GM19467 (cell line): Measurements from ENCODE around the gene HDGFL3.
"Not testable (repeated sequence)": the region's sequence is repeated elsewhere in the genome, so short reads cannot be mapped to it uniquely, and the experiment has no call there.

Source experiments
- ATAC-seq: cut with Tn5 transposase; IDR thresholded peaks from one replicate; pipeline ENCODE4 v1.9.1; 2021; ENCODE audit warnings: mild to moderate bottlenecking, moderate library complexity; ENCODE audit not compliant: unreplicated experiment

HDGFL3 gene

GRCh38 chr15:83194528-83194927 lies 13.1 kb downstream of the HDGFL3 start:
- no peak for ATAC-seq

GRCh38 chr15:83193721-83194120 lies 13.9 kb downstream of the HDGFL3 start:
- ATAC-seq, result no peak

GRCh38 chr15:83192742-83193141 lies 14.9 kb downstream of the HDGFL3 start:
- no peak for ATAC-seq

DNA sequence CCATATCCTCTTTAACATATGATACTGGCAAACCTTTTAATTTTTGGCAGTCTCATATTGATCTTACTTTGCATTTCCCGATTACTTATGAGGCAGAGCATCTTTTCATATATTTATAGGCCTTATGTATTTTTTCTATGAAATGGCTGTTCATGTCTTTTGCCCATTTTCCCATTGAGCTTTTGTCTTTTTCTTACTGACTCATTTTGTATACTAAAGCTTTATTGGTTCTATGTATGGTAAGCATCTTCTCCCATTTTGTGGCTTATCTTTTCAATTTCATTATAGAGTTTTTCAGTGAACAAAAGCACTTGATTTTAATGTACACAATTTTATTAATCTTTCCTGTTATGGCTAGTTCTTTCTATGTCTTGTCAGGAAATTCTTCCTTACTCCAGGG lies 17.2 kb downstream of the HDGFL3 start:
- no peak for ATAC-seq

DNA sequence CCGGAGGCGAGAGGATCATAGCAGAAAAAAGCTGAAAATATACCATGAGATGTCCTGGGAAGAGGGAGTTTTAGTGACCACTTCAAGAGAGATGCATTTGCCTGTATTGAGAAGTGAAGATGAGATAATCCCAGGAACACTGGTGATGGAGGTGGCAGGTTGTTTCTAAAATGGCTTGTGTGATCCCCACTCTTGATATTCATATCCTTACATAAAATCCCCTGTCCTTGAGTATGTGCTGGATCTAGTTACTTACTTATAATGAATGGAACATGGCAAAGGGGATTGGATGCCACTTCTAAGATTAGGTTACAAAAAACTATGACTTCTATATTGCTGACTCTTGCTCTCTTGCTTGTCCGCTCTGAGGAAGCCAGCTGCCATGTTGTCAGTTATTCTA lies 22.1 kb downstream of the HDGFL3 start:
- no peak for ATAC-seq

GRCh38 chr15:83178869-83179325 lies 28.7 kb downstream of the HDGFL3 start:
- ATAC-seq, result no peak

- ATAC-seq, result no peak
Observed at GRCh38 chr15:83178390-83178789, 29.2 kb downstream of the HDGFL3 start.

DNA sequence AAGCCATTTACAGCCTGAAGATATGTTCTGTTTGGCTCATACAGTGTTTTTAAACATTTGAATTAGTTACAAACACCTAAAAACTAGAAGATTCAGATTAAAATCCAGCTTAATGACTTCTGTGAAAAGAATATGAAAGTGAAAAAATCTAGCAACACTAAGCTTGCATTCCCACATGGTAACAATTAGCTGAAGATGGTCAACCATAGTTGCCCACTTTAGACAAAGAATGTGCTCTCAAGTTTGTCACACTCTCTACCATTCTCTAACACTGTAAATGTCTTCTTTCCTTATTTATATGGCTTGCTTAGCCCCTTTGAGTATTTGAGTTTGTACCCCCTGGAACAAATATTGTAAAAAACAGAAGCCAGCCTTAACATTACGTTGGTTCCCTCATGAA lies 32.7 kb downstream of the HDGFL3 start:
- no peak for ATAC-seq

- ATAC-seq, result no peak
Observed at GRCh38 chr15:83170474-83171165, 37.0 kb downstream of the HDGFL3 start.

DNA sequence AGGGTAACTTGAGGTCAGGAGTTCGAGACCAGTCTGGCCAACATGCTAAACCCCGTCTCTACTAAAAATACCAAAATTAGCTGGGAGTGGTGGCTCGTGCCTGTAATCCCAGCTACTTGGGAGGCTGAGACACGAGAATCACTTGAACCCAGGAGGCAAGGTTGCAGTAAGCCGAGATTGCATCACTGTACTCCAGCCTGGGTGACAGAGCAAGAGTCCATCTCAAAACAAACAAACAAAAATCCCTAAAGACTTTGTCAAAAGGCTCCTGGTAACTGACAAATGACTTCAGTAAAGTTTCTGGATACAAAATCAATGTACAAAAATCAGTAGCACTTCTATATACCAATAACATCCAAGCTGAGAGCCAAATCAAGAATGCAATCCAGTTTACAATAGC lies 38.0 kb downstream of the HDGFL3 start:
- ATAC-seq, result not testable (repeated sequence)

DNA sequence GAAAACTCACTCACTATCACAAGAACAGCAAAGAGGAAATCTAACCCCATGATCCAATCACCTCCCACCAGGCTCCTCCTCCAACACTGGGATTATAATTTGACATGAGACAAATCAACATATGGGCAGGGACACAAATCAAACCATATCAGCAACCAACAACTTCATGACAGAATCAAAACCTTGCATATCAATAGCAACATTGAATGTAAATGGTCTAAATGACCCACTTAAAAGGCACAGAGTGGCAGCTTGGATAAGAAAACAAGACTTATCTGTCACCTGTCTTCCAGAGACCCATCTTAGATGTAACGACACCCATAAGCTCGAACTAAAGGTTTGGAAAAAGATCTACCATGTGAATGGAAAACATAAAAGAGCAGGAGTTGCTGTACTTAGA lies 40.8 kb downstream of the HDGFL3 start:
- ATAC-seq, result no peak

- ATAC-seq, result no peak
Observed at GRCh38 chr15:83166218-83166617, 41.4 kb downstream of the HDGFL3 start.

GRCh38 chr15:83164771-83165404 lies 42.7 kb downstream of the HDGFL3 start:
- ATAC-seq, result no peak

GRCh38 chr15:83164111-83164770 lies 43.4 kb downstream of the HDGFL3 start:
- ATAC-seq, result no peak

- no peak for ATAC-seq
Observed at GRCh38 chr15:83163032-83163431, 44.6 kb downstream of the HDGFL3 start.

DNA sequence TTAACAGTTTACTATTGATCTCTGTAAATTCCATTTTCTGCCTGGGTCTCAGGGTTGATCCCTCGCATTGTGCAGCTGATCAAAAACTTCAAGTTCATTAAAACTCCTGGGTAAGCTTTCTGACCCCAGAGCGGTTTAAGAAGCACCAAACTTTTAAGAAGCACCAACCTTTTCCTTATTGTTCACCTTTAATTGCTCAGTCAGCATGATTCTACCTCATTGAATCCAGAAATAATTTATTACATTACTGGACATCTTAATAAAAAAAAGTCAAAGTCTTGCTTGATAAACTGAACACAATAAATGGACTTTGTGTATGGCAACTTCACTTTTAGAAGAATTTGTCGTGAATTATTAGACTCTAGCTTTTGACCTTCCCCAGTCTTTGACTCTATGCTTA lies 46.9 kb downstream of the HDGFL3 start:
- no peak for ATAC-seq

DNA sequence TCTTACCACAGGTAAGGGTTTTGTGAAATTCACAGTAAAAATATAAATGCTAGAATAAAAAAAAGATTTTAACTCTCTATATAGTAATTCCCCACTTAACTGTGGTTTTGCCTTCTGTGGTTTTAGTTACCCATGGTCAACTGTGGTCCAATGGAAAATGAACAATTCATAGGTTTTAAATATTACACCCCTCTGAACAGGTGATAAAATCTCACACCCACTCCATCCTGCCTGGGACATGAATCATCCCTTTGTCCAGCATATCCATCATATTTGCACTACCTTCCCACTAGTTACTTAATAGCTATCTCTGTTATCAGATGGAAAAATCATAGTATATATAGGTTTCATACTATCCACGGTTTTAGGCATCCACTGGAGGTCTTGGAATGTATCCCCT lies 49.2 kb downstream of the HDGFL3 start:
- ATAC-seq, result no peak

- no peak for ATAC-seq
Observed at GRCh38 chr15:83155942-83156341, 51.7 kb downstream of the HDGFL3 start.

DNA sequence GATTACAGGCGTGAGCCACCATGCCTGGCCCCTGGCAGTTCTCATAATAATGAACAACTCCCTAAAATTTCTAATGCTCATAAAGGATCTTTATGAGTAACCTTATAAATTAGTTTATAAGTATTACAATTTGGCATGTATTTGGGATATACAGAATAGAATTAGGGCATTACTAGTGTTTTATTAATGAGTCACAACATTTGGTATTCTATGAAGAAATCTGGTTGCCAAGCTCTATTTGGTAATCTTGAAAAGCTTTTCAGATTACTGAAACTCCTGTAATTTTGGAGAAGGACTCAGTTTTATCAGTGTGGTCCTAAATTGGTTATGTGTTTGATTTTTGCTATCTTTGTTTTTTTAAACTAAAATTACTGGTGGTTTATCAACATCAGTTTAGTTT lies 54.3 kb downstream of the HDGFL3 start:
- no peak for ATAC-seq

- no peak for ATAC-seq
Observed at GRCh38 chr15:83144771-83145170, 62.9 kb downstream of the HDGFL3 start.

DNA sequence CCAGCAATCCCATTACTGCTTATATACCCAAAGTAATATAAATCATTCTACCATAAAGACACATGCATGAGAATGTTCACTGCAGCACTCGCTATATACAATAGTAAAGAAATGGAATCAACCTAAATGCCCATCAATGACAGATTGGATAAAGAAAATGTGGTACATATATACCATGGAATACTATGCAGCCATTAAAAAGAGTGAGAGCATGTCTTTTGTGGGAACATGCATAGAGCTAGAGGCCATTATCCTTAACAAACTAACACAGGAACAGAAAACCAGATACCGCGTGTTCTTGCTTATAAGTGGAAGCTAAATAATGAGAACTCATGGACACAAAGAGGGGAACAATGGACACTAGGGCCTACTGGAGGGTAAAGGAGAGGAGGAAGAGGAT lies 65.5 kb downstream of the HDGFL3 start:
- not testable (repeated sequence) for ATAC-seq

DNA sequence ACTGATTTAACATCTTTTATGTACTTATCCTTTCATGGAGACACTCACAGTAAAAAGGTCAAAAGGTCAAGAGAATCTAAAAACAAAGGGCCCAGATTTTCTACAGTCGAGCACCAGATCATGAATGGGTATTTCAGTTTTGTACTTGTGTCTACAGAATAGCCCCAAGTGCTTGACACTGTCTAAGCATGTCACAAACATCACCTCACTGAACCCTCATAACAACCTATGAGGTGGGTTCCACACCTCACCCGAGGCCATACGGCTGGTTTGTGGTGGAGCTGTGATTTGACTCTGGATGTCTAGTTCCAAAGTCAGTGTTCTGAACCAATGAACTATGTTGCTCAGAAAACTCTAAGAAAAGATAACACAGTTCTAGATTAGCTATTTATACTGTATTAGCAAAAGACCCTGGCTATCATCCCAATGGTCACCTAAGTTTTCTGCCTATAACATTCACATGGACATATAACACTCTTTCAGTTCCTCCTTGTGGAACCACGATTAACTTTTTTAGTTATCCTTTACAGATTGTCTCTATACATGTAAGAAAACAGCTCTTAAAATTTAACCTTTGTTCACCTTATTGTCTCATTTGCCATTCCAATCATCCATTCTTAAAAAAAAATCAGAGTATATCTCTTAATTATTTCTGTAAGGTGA lies 74.6 kb downstream of the HDGFL3 start:
- no peak for ATAC-seq
